ENCODE results near the gene ACSF3.

DNA sequence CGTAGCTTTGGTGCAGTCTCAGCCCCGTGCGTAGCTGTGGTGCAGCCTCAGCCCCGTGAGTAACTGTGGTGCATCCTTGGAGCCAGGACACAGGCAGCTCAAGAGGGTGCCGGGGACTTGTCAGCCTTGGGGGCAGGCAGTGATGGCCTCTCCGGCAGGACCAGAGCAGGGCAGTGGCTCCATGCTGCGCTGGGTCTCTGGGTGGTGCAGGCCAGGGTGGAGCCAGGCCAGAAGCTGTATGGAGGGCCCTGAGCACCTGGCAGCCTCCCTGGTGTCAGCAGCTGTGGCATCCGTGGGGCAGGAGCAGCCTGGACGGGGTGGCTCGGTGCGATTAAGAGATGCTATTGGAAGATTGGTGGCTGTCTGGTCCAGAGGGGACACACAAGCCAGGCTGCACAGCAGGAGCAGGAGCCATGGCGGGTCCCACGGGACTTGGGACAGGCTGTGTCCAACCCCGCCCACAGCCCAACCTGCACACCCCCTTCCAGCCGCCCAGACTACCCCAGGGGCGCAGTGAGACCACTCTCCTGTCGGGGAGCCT is 49.6 kb downstream of the ACSF3 start:
- no peak for TF ChIP-seq CTCF (IDR thresholded peaks at IDR 0.05; ENCODE audit: poor library complexity)
- TF ChIP-seq EZH2 (IDR thresholded peaks at IDR 0.05; ENCODE audit: borderline replicate concordance): no peak

Data from hepatocyte (in vitro differentiated cells).